ENCODE data around the gene GNA15.

- TF ChIP-seq CTCF (IDR thresholded peaks at IDR 0.05) = peak in 2 of 6 experiments; percentile 13 to 30
- TF ChIP-seq POLR2A (IDR thresholded peaks at IDR 0.05) = peak; percentile 21 to 36
These were observed 42.6 kb downstream of the GNA15 start, which contains the start of gene S1PR4 for GRCh38 chr19:3178377-3178972.

Data from Peyer's patch (tissue), 4 donors.